KMS-11 (cell line): ENCODE results near the gene DUSP9.
"Not testable (repeated sequence)": the region's sequence is repeated elsewhere in the genome, so short reads cannot be mapped to it uniquely, and the experiment has no call there.

Experiments used
- H2AFZ ChIP-seq: fragments of 200-600 bp; sonication (generic); 2 replicates; pipeline ENCODE4 v1.6.1; 2016; ENCODE audit warnings: antibody characterized with exemption, mixed run types, low read depth
- H3K27ac ChIP-seq: fragments of 200-600 bp; sonication (generic); 2 replicates; pipeline ENCODE4 v1.6.1; 2016; ENCODE audit warnings: mild to moderate bottlenecking, mixed run types
- H3K27me3 ChIP-seq: fragments of 200-600 bp; sonication (generic); 2 replicates; pipeline ENCODE4 v1.6.1; 2017; ENCODE audit warnings: mild to moderate bottlenecking, low read depth, mixed run types, moderate library complexity; ENCODE audit not compliant: insufficient read depth
- H3K36me3 ChIP-seq: fragments of 200-600 bp; sonication (generic); 2 replicates; pipeline ENCODE4 v1.6.1; 2017; ENCODE audit warnings: mild to moderate bottlenecking, mixed run types; ENCODE audit not compliant: insufficient read depth
- H3K4me1 ChIP-seq: fragments of 200-600 bp; sonication (generic); 2 replicates; pipeline ENCODE4 v1.6.1; 2016; ENCODE audit warnings: mild to moderate bottlenecking, low read depth, mixed run types; ENCODE audit not compliant: poor library complexity, severe bottlenecking
- H3K4me2 ChIP-seq: fragments of 200-600 bp; sonication (generic); 2 replicates; pipeline ENCODE4 v1.7.0; 2016; ENCODE audit warnings: mild to moderate bottlenecking, mixed run types
- H3K4me3 ChIP-seq: fragments of 200-600 bp; sonication (generic); IDR thresholded peaks from 2 replicates; pipeline ENCODE4 v1.6.1; 2017; ENCODE audit warnings: low read depth, low read length, mixed read lengths; ENCODE audit not compliant: insufficient read depth
- H3K79me2 ChIP-seq: fragments of 200-600 bp; sonication (generic); 2 replicates; pipeline ENCODE4 v1.6.1; 2016; ENCODE audit warnings: low read depth, mixed run types; ENCODE audit not compliant: insufficient read depth
- H3K9ac ChIP-seq: fragments of 200-600 bp; sonication (generic); 2 replicates; pipeline ENCODE4 v1.6.1; 2016; ENCODE audit warnings: mild to moderate bottlenecking, mixed run types
- H4K20me1 ChIP-seq: fragments of 200-600 bp; sonication (generic); 2 replicates; pipeline ENCODE4 v1.6.1; 2016; ENCODE audit warnings: mild to moderate bottlenecking, mixed run types; ENCODE audit not compliant: insufficient read depth
- TF ChIP-seq, protein P1 (sequence below): fragments of 200-600 bp; sonication (generic); conservative IDR thresholded peaks from 2 replicates; pipeline ENCODE4 v1.6.1; 2017; ENCODE audit warnings: low read depth, mild to moderate bottlenecking, antibody characterized with exemption, low read length, moderate library complexity, mixed read lengths

DUSP9 gene

DNA sequence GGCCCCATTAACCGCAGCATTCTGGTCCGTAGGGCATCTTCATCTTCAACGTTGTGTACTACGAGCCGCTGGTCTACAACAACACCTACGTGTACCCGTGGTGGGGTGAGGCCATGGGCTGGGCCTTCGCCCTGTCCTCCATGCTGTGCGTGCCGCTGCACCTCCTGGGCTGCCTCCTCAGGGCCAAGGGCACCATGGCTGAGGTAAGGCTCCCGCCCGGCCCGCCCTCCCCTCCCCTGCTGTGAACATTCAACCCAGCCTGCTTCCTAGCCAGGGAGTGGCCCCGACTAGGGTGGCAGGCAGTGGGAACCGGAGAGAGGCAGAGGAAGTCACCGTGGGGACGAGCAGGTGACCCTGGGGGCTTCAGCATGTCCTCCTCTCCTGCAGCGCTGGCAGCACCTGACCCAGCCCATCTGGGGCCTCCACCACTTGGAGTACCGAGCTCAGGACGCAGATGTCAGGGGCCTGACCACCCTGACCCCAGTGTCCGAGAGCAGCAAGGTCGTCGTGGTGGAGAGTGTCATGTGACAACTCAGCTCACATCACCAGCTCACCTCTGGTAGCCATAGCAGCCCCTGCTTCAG lies 47.8 kb downstream of the DUSP9 start:
- Histone ChIP-seq H3K79me2 (no peaks in the 10 kb centered on the region), H3K36me3 (no peaks in the 10 kb centered on the region), H3K9ac (no peak overlapping the region), H3K27me3 (no peaks in the 10 kb centered on the region), H3K27ac (no peak overlapping the region), H3K4me2 (no peak overlapping the region), H2AFZ (no peak overlapping the region), H4K20me1 (no peaks in the 10 kb centered on the region), H3K4me3 (no peak overlapping the region), H3K4me1 (no peaks in the 10 kb centered on the region)
- TF ChIP-seq, protein P1, sequence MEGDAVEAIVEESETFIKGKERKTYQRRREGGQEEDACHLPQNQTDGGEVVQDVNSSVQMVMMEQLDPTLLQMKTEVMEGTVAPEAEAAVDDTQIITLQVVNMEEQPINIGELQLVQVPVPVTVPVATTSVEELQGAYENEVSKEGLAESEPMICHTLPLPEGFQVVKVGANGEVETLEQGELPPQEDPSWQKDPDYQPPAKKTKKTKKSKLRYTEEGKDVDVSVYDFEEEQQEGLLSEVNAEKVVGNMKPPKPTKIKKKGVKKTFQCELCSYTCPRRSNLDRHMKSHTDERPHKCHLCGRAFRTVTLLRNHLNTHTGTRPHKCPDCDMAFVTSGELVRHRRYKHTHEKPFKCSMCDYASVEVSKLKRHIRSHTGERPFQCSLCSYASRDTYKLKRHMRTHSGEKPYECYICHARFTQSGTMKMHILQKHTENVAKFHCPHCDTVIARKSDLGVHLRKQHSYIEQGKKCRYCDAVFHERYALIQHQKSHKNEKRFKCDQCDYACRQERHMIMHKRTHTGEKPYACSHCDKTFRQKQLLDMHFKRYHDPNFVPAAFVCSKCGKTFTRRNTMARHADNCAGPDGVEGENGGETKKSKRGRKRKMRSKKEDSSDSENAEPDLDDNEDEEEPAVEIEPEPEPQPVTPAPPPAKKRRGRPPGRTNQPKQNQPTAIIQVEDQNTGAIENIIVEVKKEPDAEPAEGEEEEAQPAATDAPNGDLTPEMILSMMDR = no peak

DNA sequence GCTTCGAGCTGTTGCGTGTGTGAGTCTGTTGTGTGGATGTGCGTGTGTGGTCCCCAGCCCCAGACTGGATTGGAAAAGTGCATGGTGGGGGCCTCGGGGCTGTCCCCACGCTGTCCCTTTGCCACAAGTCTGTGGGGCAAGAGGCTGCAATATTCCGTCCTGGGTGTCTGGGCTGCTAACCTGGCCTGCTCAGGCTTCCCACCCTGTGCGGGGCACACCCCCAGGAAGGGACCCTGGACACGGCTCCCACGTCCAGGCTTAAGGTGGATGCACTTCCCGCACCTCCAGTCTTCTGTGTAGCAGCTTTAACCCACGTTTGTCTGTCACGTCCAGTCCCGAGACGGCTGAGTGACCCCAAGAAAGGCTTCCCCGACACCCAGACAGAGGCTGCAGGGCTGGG lies 49.1 kb downstream of the DUSP9 start:
- H3K36me3 ChIP-seq = no peaks in the 10 kb centered on the region
- no peaks in the 10 kb centered on the region for H3K4me1 ChIP-seq
- H4K20me1 ChIP-seq = no peaks in the 10 kb centered on the region
- no peaks in the 10 kb centered on the region for H3K79me2 ChIP-seq
- H2AFZ ChIP-seq = no peak overlapping the region
- H3K9ac ChIP-seq = no peak overlapping the region
- no peak overlapping the region for H3K4me3 ChIP-seq
- TF ChIP-seq, protein P1 = no peak
- no peaks in the 10 kb centered on the region for H3K27me3 ChIP-seq
- no peak overlapping the region for H3K27ac ChIP-seq
- no peak overlapping the region for H3K4me2 ChIP-seq

DNA sequence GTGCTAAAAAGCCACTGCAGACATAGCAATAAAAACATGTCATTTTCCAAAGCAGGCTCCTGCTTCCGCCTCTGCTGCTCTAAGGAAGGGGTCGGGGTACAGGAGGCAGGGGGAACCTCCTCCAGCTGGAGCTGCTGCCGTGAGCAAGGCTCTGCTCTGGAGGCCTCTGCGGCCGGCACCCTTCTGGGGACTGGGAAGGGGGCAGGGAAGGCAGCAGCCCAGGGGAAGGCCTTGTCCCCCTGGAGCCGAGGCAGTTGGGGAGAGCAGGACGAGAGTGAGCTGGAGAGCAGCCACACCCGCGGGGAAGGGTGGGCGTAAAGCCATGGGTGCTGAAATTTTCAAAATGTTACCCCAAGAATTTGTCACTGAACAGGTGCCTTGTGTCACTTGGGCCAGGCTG lies 49.5 kb downstream of the DUSP9 start:
- not testable (repeated sequence) for H3K9ac ChIP-seq, H3K27ac ChIP-seq, H3K4me3 ChIP-seq, H3K4me2 ChIP-seq, H3K79me2 ChIP-seq, H4K20me1 ChIP-seq, H3K36me3 ChIP-seq, H3K27me3 ChIP-seq, H2AFZ ChIP-seq, H3K4me1 ChIP-seq

DNA sequence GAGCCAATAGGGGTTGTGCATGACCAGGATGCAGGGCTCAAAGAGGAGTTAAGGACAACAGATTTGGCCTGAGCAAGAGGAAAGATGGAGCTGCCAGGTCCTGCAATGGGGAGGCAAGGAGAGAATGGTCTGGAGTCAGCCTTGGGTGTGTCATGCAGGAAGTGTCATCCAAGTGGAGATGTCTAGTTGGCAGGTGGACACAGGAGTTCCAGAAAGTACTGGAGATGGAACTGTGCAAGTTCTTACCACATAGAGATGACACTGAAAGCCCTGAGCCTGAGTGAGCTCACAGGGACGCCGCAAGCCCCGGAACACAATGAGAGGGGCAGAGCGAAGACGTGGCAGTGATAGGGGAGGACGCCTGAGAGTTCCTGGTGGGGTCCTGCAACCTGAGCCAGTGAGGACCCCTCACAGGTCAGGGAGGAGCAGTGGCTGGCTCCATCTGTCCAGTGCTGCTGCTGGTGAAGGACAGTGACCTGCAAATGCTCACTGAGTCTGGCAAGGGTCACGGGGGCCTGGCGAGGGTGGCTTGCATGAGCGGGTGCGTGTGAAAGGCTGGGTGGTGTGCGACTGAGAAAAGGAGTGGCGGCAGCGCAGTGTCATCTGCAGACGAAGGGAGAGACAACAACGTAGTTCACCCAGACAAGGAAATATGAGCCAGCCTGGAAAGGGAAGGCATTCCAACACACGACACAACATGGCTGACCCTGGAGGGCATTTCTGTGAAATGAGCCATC lies 50.2 kb downstream of the DUSP9 start:
- H2AFZ ChIP-seq, H3K79me2 ChIP-seq, H3K4me2 ChIP-seq, H3K36me3 ChIP-seq, H3K9ac ChIP-seq, H4K20me1 ChIP-seq, H3K27ac ChIP-seq, H3K4me3 ChIP-seq, H3K27me3 ChIP-seq, H3K4me1 ChIP-seq: not testable (repeated sequence)

DNA sequence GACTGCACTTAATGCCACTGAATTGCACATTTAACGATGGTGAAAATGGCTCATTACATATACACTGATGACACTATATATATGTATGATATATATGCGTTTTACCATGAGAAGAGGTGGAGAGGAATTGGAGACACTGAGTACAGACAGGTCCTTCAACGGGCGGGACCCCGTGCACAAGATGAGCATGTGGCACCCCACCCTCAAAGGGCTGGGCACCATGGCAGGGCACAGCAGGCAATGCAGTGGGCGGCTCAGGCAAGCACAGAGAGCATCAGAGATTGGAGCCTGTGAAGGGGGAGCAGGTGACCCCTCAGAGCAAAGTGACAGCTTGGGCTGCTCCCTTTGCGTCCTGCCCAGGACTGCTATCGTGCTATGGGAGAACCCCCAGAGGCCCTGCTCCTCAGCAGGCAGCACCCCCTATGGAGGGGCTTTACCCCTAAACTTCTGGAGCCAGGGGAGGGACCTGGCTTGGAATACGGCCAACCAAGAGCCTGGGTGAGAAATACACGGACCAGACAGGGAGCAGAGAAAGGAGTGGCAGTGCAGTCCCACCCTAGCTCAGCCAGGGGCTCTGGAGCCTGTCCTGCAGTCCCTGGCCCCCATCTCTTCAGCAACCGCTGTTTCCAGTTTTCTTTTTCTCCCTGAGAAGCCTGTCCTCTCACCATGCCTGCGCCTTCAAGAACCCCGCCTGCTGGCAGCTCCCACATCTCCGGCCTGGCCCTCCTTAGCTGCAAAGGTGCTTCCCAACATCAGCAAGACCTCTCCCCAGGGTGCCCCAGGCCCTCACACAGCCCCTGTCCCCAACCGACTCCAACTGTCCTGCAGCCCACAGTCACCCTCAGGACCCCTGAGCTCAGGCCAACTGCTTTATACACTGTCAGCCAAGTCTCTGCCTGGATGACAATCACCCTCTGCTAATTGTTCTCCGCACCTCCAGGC lies 51.2 kb downstream of the DUSP9 start:
- H2AFZ ChIP-seq = no peak overlapping the region
- no peak overlapping the region for H3K4me2 ChIP-seq
- H3K27me3 ChIP-seq = no peaks in the 10 kb centered on the region
- H3K36me3 ChIP-seq = no peaks in the 10 kb centered on the region
- no peak overlapping the region for H3K9ac ChIP-seq
- TF ChIP-seq, protein P1 = no peak
- H3K4me1 ChIP-seq = no peaks in the 10 kb centered on the region
- H3K4me3 ChIP-seq = no peak overlapping the region
- no peak overlapping the region for H3K27ac ChIP-seq
- no peaks in the 10 kb centered on the region for H3K79me2 ChIP-seq
- H4K20me1 ChIP-seq = no peaks in the 10 kb centered on the region

DNA sequence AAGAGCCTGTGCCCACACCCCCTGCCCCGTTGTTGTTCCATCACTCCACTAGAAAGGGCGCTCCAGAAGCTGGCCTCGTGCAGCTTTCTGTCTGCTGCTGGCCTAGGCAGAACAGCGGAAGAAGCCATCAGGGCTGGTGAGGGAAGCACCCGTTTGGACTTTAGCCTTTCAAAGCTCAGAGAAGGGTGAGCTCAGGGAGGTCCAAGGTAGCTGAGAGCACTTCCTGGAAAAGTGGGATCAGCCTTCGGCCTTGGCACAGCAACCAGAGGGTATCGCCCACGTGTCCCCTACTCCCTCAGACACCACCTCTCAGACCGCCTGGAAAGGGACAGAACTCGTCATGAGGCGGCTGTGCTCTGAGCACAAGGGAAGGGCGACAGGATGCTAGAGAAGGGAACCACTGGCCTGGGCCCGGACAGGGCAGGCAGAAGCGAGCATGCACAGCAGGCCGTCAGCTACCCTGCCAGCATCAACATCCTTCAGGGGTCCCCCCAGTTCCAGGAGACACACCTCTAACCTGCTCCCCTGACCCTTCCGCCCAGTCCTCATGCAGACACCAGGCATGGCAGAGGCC lies 52.3 kb downstream of the DUSP9 start:
- not testable (repeated sequence) for H3K79me2 ChIP-seq, H4K20me1 ChIP-seq, H3K27ac ChIP-seq, H3K36me3 ChIP-seq, H2AFZ ChIP-seq, H3K4me1 ChIP-seq, H3K27me3 ChIP-seq, H3K9ac ChIP-seq, H3K4me2 ChIP-seq, H3K4me3 ChIP-seq

DNA sequence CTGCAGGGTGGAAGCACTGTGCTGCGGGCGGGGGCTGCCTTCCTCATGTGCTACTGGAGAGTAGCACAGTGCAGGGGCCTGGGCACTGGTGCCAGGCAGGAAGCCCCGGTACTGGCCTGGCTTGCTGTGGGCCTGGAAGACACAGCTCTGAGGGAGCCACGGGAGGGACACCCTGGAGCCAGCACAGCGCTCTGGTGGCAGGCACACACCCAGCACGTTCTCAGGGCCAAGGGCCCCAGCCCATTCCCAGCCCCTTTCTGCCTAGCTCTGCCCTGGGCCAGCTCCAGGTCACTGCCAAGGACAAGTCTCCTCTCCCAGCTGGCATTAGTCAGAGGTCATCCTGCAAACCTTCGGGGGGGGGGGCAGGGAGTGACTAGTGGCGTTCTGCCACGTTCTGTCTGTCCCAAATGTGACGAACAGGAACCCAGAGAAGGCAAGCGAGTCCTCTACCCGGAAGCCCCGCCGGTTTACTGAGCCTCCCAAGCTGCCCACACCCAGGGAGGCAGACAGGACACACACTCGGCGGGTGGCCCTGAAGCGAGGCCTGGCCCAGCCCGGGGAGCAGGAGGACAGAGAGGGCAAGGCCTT lies 52.9 kb downstream of the DUSP9 start:
- not testable (repeated sequence) for H3K4me2 ChIP-seq, H3K27me3 ChIP-seq, H3K4me3 ChIP-seq, H2AFZ ChIP-seq, H3K9ac ChIP-seq, H4K20me1 ChIP-seq, H3K36me3 ChIP-seq, H3K27ac ChIP-seq, H3K79me2 ChIP-seq, H3K4me1 ChIP-seq
